Measurements from ENCODE around the gene IQSEC1. TPM values are rescaled to one million over a fixed set of nuclear protein-coding genes. Genes with fewer than 3 reads are reported as not detected.

The IQSEC1 gene
- total RNA-seq, 1 experiment from 2014 or later: 28.1 TPM

GRCh38 chr3:13072239-13072599 lies 1.0 kb downstream of the IQSEC1 start:
- ATAC-seq: no peak

GRCh38 chr3:13071695-13072094 lies 1.5 kb downstream of the IQSEC1 start:
- intact Hi-C loops (cut with micrococcal nuclease): no loop called here
- ChIA-PET POLR2A (no interaction called here), CTCF (no interaction called here), RAD21 (ENCODE audit: low non-redundant PET in 1 of 2, low total read pairs in 2 of 2, uncharacterized antibody in 2 of 2, unreplicated experiment in 2 of 2) (no interaction called here)
- Histone ChIP-seq H3K27ac (ENCODE audit: low read depth, low read length) (no peak overlapping the region), H3K9me2 (ENCODE audit: insufficient read depth) (no peaks in the 10 kb centered on the region), H3K9me3 (ENCODE audit: control insufficient read depth in 1 of 2, insufficient read depth in 1 of 2, low read depth in 1 of 2, low read length in 2 of 2) (no peaks in the 10 kb centered on the region), H2AFZ (ENCODE audit: low read depth, low read length, poor library complexity, severe bottlenecking) (no peak overlapping the region), H3K36me3 (ENCODE audit: control insufficient read depth in 1 of 2, insufficient read depth in 2 of 2, low read length in 2 of 2) (no peaks in the 10 kb centered on the region), H3K79me2 (ENCODE audit: insufficient read depth, low read length) (no peaks in the 10 kb centered on the region), H3K4me3 (replicated peaks in 1 of 2; ENCODE audit: low read depth in 1 of 2, low read length in 2 of 2) (no peak overlapping the region), H3K27me3 (ENCODE audit: insufficient read depth, low read length) (peaks cover 16% of the 10 kb centered on the region), H3K4me1 (ENCODE audit: control insufficient read depth in 1 of 2, insufficient read depth in 2 of 2, low read length in 2 of 2) (no peaks in the 10 kb centered on the region), H3K4me2 (ENCODE audit: low read length) (no peak overlapping the region), H4K20me1 (ENCODE audit: insufficient read depth) (no peaks in the 10 kb centered on the region), H3K9ac (ENCODE audit: low read length) (no peak overlapping the region)
- no TSS peak for BruUV-seq (replicated peaks)
- no peak for ATAC-seq
- no peak for TF ChIP-seq EZH2 (IDR thresholded peaks at IDR 0.05)
- TF ChIP-seq ELF1 (IDR thresholded peaks at IDR 0.05; ENCODE audit: borderline replicate concordance, low read depth): no peak
- TF ChIP-seq RAD21 (IDR thresholded peaks at IDR 0.05; ENCODE audit: low read depth): no peak
- no peak for DNase-seq (ENCODE audit: low read depth, low spot score)

More at GRCh38 chr3:13072239-13072599, 1.0 kb downstream of the IQSEC1 start:
- H3K4me2 ChIP-seq (ENCODE audit: low read length): no peak overlapping the region
- H3K9me3 ChIP-seq (ENCODE audit: control insufficient read depth in 1 of 2, insufficient read depth in 1 of 2, low read depth in 1 of 2, low read length in 2 of 2): no peaks in the 10 kb centered on the region
- no peaks in the 10 kb centered on the region for H3K9me2 ChIP-seq (ENCODE audit: insufficient read depth)
- BruUV-seq (replicated peaks): no TSS peak
- H2AFZ ChIP-seq (ENCODE audit: low read depth, low read length, poor library complexity, severe bottlenecking): no peak overlapping the region
- no peaks in the 10 kb centered on the region for H3K79me2 ChIP-seq (ENCODE audit: insufficient read depth, low read length)
- POLR2A ChIA-PET: no interaction called here
- H3K27ac ChIP-seq (ENCODE audit: low read depth, low read length): no peak overlapping the region
- no peaks in the 10 kb centered on the region for H3K4me1 ChIP-seq (ENCODE audit: control insufficient read depth in 1 of 2, insufficient read depth in 2 of 2, low read length in 2 of 2)
- TF ChIP-seq YY1 (IDR thresholded peaks at IDR 0.05; ENCODE audit: extremely low read depth, insufficient replicate concordance, low read depth, low read length) (no peak), ELF1 (IDR thresholded peaks at IDR 0.05; ENCODE audit: borderline replicate concordance, low read depth) (no peak), CEBPB (IDR thresholded peaks at IDR 0.05; ENCODE audit: low read depth) (no peak)
- no peak for DNase-seq (ENCODE audit: low read depth, low spot score)
- RAD21 ChIA-PET (ENCODE audit: low non-redundant PET in 1 of 2, low total read pairs in 2 of 2, uncharacterized antibody in 2 of 2, unreplicated experiment in 2 of 2): no interaction called here
- peaks cover 19% of the 10 kb centered on the region for H3K27me3 ChIP-seq (ENCODE audit: insufficient read depth, low read length)
- intact Hi-C loops (cut with micrococcal nuclease): no loop called here
- H3K9ac ChIP-seq (ENCODE audit: low read length): no peak overlapping the region
- H4K20me1 ChIP-seq (ENCODE audit: insufficient read depth): no peaks in the 10 kb centered on the region
- no peak overlapping the region for H3K4me3 ChIP-seq (replicated peaks in 1 of 2; ENCODE audit: low read depth in 1 of 2, low read length in 2 of 2)
- CTCF ChIA-PET: no interaction called here
- H3K36me3 ChIP-seq (ENCODE audit: control insufficient read depth in 1 of 2, insufficient read depth in 2 of 2, low read length in 2 of 2): no peaks in the 10 kb centered on the region
